ENCODE measurements around the gene ZDHHC11B. TPM values are rescaled to one million over a fixed set of nuclear protein-coding genes. Genes with fewer than 3 reads are reported as not detected.
A peak's percentile ranks its signal among the peaks of the same experiment; 100 is the strongest.
"Not testable (repeated sequence)": the region's sequence is repeated elsewhere in the genome, so short reads cannot be mapped to it uniquely, and the experiment has no call there.

ZDHHC11B gene
- total RNA-seq, 1 donor from 2014 or later, result 1.0 TPM

GRCh38 chr5:691049-691448, 93.5 kb downstream of the ZDHHC11B start:
- H3K27ac ChIP-seq (ENCODE audit: low read depth, low read length); H3K9me3 ChIP-seq (ENCODE audit: control insufficient read depth in 3 of 3, low read length in 3 of 3); H3K9ac ChIP-seq (ENCODE audit: low read depth in 1 of 3, low read length in 3 of 3); H3K4me3 ChIP-seq (ENCODE audit: low read length in 3 of 3); H3K4me1 ChIP-seq (ENCODE audit: control insufficient read depth in 3 of 3, insufficient read depth in 3 of 3, low read length in 3 of 3); H3K36me3 ChIP-seq (ENCODE audit: control insufficient read depth in 3 of 3, insufficient read depth in 3 of 3, low read length in 3 of 3); H3K27me3 ChIP-seq (ENCODE audit: control insufficient read depth in 3 of 3, insufficient read depth in 3 of 3, low read length in 3 of 3): not testable (repeated sequence)

GRCh38 chr5:690293-690692, 94.2 kb downstream of the ZDHHC11B start:
- not testable (repeated sequence) for H3K36me3 ChIP-seq (ENCODE audit: control insufficient read depth in 3 of 3, insufficient read depth in 3 of 3, low read length in 3 of 3); H3K4me3 ChIP-seq (ENCODE audit: low read length in 3 of 3); H3K27me3 ChIP-seq (ENCODE audit: control insufficient read depth in 3 of 3, insufficient read depth in 3 of 3, low read length in 3 of 3); H3K27ac ChIP-seq (ENCODE audit: low read depth, low read length); H3K9me3 ChIP-seq (ENCODE audit: control insufficient read depth in 3 of 3, low read length in 3 of 3); H3K9ac ChIP-seq (ENCODE audit: low read depth in 1 of 3, low read length in 3 of 3)
- peaks cover 0 to 14% (median 7%) of the 10 kb centered on the region in 3 donors for H3K4me1 ChIP-seq (ENCODE audit: control insufficient read depth in 3 of 3, insufficient read depth in 3 of 3, low read length in 3 of 3)

- not testable (repeated sequence) for H3K4me3 ChIP-seq (ENCODE audit: low read length in 3 of 3); H3K9me3 ChIP-seq (ENCODE audit: control insufficient read depth in 3 of 3, low read length in 3 of 3); H3K27ac ChIP-seq (ENCODE audit: low read depth, low read length); H3K36me3 ChIP-seq (ENCODE audit: control insufficient read depth in 3 of 3, insufficient read depth in 3 of 3, low read length in 3 of 3); H3K27me3 ChIP-seq (ENCODE audit: control insufficient read depth in 3 of 3, insufficient read depth in 3 of 3, low read length in 3 of 3); H3K9ac ChIP-seq (ENCODE audit: low read depth in 1 of 3, low read length in 3 of 3)
- H3K4me1 ChIP-seq (ENCODE audit: control insufficient read depth in 3 of 3, insufficient read depth in 3 of 3, low read length in 3 of 3), result peaks cover 0 to 32% (median 12%) of the 10 kb centered on the region in 3 donors
Observed at GRCh38 chr5:688348-689010, 96.0 kb downstream of the ZDHHC11B start.

GRCh38 chr5:686936-687335, 97.6 kb downstream of the ZDHHC11B start:
- not testable (repeated sequence) for H3K27me3 ChIP-seq (ENCODE audit: control insufficient read depth in 3 of 3, insufficient read depth in 3 of 3, low read length in 3 of 3); H3K9me3 ChIP-seq (ENCODE audit: control insufficient read depth in 3 of 3, low read length in 3 of 3); H3K4me3 ChIP-seq (ENCODE audit: low read length in 3 of 3); H3K9ac ChIP-seq (ENCODE audit: low read depth in 1 of 3, low read length in 3 of 3); H3K36me3 ChIP-seq (ENCODE audit: control insufficient read depth in 3 of 3, insufficient read depth in 3 of 3, low read length in 3 of 3); H3K27ac ChIP-seq (ENCODE audit: low read depth, low read length)
- H3K4me1 ChIP-seq (ENCODE audit: control insufficient read depth in 3 of 3, insufficient read depth in 3 of 3, low read length in 3 of 3), result peaks cover 0 to 39% (median 17%) of the 10 kb centered on the region in 3 donors

- H3K36me3 ChIP-seq (ENCODE audit: control insufficient read depth in 3 of 3, insufficient read depth in 3 of 3, low read length in 3 of 3); H3K4me3 ChIP-seq (ENCODE audit: low read length in 3 of 3); H3K27me3 ChIP-seq (ENCODE audit: control insufficient read depth in 3 of 3, insufficient read depth in 3 of 3, low read length in 3 of 3); H3K9ac ChIP-seq (ENCODE audit: low read depth in 1 of 3, low read length in 3 of 3); H3K9me3 ChIP-seq (ENCODE audit: control insufficient read depth in 3 of 3, low read length in 3 of 3); H3K27ac ChIP-seq (ENCODE audit: low read depth, low read length): not testable (repeated sequence)
- peaks cover 0 to 42% (median 17%) of the 10 kb centered on the region in 3 donors for H3K4me1 ChIP-seq (ENCODE audit: control insufficient read depth in 3 of 3, insufficient read depth in 3 of 3, low read length in 3 of 3)
Observed at GRCh38 chr5:686172-686523, 98.4 kb downstream of the ZDHHC11B start.

- no peaks in the 10 kb centered on the region for H3K36me3 ChIP-seq (ENCODE audit: control insufficient read depth in 3 of 3, insufficient read depth in 3 of 3, low read length in 3 of 3)
- no peak overlapping the region for H3K9ac ChIP-seq (ENCODE audit: low read depth in 1 of 3, low read length in 3 of 3)
Observed at GRCh38 chr5:685262-686171, 99.0 kb downstream of the ZDHHC11B start.

GRCh38 chr5:684751-685216, 99.7 kb downstream of the ZDHHC11B start:
- Histone ChIP-seq H3K9ac (ENCODE audit: low read depth in 1 of 3, low read length in 3 of 3) (no peak overlapping the region), H3K36me3 (ENCODE audit: control insufficient read depth in 3 of 3, insufficient read depth in 3 of 3, low read length in 3 of 3) (no peaks in the 10 kb centered on the region), H3K9me3 (ENCODE audit: control insufficient read depth in 3 of 3, low read length in 3 of 3) (no peaks in the 10 kb centered on the region), H3K27me3 (ENCODE audit: control insufficient read depth in 3 of 3, insufficient read depth in 3 of 3, low read length in 3 of 3) (no peaks in the 10 kb centered on the region), H3K27ac (ENCODE audit: low read depth, low read length) (no peak overlapping the region), H3K4me3 (ENCODE audit: low read length in 3 of 3) (no peak overlapping the region), H3K4me1 (ENCODE audit: control insufficient read depth in 3 of 3, insufficient read depth in 3 of 3, low read length in 3 of 3) (peaks cover 0 to 47% (median 21%) of the 10 kb centered on the region in 3 donors)

More at GRCh38 chr5:685262-686171, 99.0 kb downstream of the ZDHHC11B start:
- Histone ChIP-seq H3K27ac (ENCODE audit: low read depth, low read length) (no peak overlapping the region), H3K4me3 (ENCODE audit: low read length in 3 of 3) (no peak overlapping the region), H3K4me1 (ENCODE audit: control insufficient read depth in 3 of 3, insufficient read depth in 3 of 3, low read length in 3 of 3) (peaks cover 0 to 47% (median 21%) of the 10 kb centered on the region in 3 donors), H3K27me3 (ENCODE audit: control insufficient read depth in 3 of 3, insufficient read depth in 3 of 3, low read length in 3 of 3) (no peaks in the 10 kb centered on the region), H3K9me3 (ENCODE audit: control insufficient read depth in 3 of 3, low read length in 3 of 3) (no peaks in the 10 kb centered on the region)

- H3K4me3 ChIP-seq (ENCODE audit: low read length in 3 of 3), result no peak overlapping the region
- H3K9me3 ChIP-seq (ENCODE audit: control insufficient read depth in 3 of 3, low read length in 3 of 3), result no peaks in the 10 kb centered on the region
- peaks cover 0 to 47% (median 21%) of the 10 kb centered on the region in 3 donors for H3K4me1 ChIP-seq (ENCODE audit: control insufficient read depth in 3 of 3, insufficient read depth in 3 of 3, low read length in 3 of 3)
- no peak overlapping the region for H3K27ac ChIP-seq (ENCODE audit: low read depth, low read length)
- H3K9ac ChIP-seq (ENCODE audit: low read depth in 1 of 3, low read length in 3 of 3), result no peak overlapping the region
- no peaks in the 10 kb centered on the region for H3K36me3 ChIP-seq (ENCODE audit: control insufficient read depth in 3 of 3, insufficient read depth in 3 of 3, low read length in 3 of 3)
- no peaks in the 10 kb centered on the region for H3K27me3 ChIP-seq (ENCODE audit: control insufficient read depth in 3 of 3, insufficient read depth in 3 of 3, low read length in 3 of 3)
Observed at GRCh38 chr5:683551-684481, 100.7 kb downstream of the ZDHHC11B start.

GRCh38 chr5:682651-683358, 101.7 kb downstream of the ZDHHC11B start:
- Histone ChIP-seq H3K27ac (ENCODE audit: low read depth, low read length) (peak overlapping the region; percentile 40), H3K4me1 (ENCODE audit: control insufficient read depth in 3 of 3, insufficient read depth in 3 of 3, low read length in 3 of 3) (peaks cover 0 to 42% (median 16%) of the 10 kb centered on the region in 3 donors)
- not testable (repeated sequence) for H3K36me3 ChIP-seq (ENCODE audit: control insufficient read depth in 3 of 3, insufficient read depth in 3 of 3, low read length in 3 of 3); H3K27me3 ChIP-seq (ENCODE audit: control insufficient read depth in 3 of 3, insufficient read depth in 3 of 3, low read length in 3 of 3); H3K9me3 ChIP-seq (ENCODE audit: control insufficient read depth in 3 of 3, low read length in 3 of 3); H3K4me3 ChIP-seq (ENCODE audit: low read length in 3 of 3); H3K9ac ChIP-seq (ENCODE audit: low read depth in 1 of 3, low read length in 3 of 3)
